ENCODE measurements around the gene TMEM147.

DNA sequence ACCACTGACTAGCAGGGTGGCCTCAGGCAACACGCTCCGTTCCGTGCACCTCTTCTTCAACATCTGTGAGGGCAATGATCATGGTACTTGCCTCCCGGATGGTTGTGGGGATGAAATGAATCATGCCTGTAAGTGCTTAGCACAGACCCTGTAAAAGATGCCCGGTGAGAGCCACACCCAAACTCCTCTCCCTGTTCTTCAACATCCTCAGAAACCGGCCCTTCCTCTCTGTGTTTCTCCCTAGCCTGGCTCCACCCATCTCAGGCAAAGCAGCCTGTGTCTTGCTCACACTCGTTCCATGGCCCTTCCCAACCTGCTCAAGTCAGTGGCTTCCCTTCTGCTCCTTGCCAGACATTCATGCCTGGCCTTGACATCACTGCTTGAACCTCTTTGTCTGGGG is 26.1 kb upstream of the TMEM147 start:
- TF ChIP-seq CTCF (IDR thresholded peaks at IDR 0.05): no peak
- TF ChIP-seq, protein P1, sequence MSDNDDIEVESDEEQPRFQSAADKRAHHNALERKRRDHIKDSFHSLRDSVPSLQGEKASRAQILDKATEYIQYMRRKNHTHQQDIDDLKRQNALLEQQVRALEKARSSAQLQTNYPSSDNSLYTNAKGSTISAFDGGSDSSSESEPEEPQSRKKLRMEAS (IDR thresholded peaks at IDR 0.05): no peak
- no peak for TF ChIP-seq HDAC2 (IDR thresholded peaks at IDR 0.05)
- TF ChIP-seq PBX3 (IDR thresholded peaks at IDR 0.05): no peak
- TF ChIP-seq, protein P2, sequence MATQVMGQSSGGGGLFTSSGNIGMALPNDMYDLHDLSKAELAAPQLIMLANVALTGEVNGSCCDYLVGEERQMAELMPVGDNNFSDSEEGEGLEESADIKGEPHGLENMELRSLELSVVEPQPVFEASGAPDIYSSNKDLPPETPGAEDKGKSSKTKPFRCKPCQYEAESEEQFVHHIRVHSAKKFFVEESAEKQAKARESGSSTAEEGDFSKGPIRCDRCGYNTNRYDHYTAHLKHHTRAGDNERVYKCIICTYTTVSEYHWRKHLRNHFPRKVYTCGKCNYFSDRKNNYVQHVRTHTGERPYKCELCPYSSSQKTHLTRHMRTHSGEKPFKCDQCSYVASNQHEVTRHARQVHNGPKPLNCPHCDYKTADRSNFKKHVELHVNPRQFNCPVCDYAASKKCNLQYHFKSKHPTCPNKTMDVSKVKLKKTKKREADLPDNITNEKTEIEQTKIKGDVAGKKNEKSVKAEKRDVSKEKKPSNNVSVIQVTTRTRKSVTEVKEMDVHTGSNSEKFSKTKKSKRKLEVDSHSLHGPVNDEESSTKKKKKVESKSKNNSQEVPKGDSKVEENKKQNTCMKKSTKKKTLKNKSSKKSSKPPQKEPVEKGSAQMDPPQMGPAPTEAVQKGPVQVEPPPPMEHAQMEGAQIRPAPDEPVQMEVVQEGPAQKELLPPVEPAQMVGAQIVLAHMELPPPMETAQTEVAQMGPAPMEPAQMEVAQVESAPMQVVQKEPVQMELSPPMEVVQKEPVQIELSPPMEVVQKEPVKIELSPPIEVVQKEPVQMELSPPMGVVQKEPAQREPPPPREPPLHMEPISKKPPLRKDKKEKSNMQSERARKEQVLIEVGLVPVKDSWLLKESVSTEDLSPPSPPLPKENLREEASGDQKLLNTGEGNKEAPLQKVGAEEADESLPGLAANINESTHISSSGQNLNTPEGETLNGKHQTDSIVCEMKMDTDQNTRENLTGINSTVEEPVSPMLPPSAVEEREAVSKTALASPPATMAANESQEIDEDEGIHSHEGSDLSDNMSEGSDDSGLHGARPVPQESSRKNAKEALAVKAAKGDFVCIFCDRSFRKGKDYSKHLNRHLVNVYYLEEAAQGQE (IDR thresholded peaks at IDR 0.05): no peak
- TF ChIP-seq, protein P3, sequence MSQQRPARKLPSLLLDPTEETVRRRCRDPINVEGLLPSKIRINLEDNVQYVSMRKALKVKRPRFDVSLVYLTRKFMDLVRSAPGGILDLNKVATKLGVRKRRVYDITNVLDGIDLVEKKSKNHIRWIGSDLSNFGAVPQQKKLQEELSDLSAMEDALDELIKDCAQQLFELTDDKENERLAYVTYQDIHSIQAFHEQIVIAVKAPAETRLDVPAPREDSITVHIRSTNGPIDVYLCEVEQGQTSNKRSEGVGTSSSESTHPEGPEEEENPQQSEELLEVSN (IDR thresholded peaks at IDR 0.05; ENCODE audit: borderline replicate concordance, low read depth): no peak
- no peak for TF ChIP-seq POLR2A (IDR thresholded peaks at IDR 0.05; ENCODE audit: low read length)
